Endothelial cell of umbilical vein (primary cell): ENCODE measurements around the gene CSTF2. TPM values are rescaled to one million over a fixed set of nuclear protein-coding genes. Genes with fewer than 3 reads are reported as not detected.

Experiments used
- BruUV-seq: library from RNA; stranded (reverse); fragments of 400-500 nt; replicated peaks from 2 replicates; lab custom pipeline; 2021; lab: Mats Ljungman, UMichigan
- CTCF ChIA-PET: fragments of 300-600, 350-600 bp; sonication (Branson Sonifier 250); formaldehyde crosslinking; loops from one replicate; lab custom pipeline; 2021; ENCODE audit warnings: antibody characterized with exemption, inconsistent platforms; lab: Charles Lee
- POLR2A ChIA-PET: fragments of 300-600, 350-600 bp; sonication (Branson Sonifier 250); formaldehyde crosslinking; loops from one replicate; lab custom pipeline; 2021; ENCODE audit warnings: antibody characterized with exemption, inconsistent platforms; lab: Charles Lee
- DNase-seq: peaks from one replicate; pipeline ENCODE4 v3.0.0-alpha.2; 2011; ENCODE audit warnings: low read depth, low spot score
- FAIRE-seq: peaks from 2 replicates; lab custom pipeline; 2011; peaks lifted over from hg19 to GRCh38; lab: Jason Lieb, UNC
- H2AFZ ChIP-seq: 2 replicates; pipeline ENCODE4 v1.6.0; 2012; ENCODE audit warnings: low read depth, low read length, control low read depth, inconsistent platforms
- H3K27ac ChIP-seq: 2 replicates; pipeline ENCODE4 v1.5.1; 2011; ENCODE audit warnings: low read depth, mild to moderate bottlenecking, control low read depth, low read length, moderate library complexity; ENCODE audit not compliant: insufficient read depth
- H3K27me3 ChIP-seq, 2 experiments: 2 replicates each; pipeline versions ENCODE4 v1.6.0 to v1.6.1; 2011; ENCODE audit warnings: low read length in 2 of 2, mixed read lengths in 1 of 2; ENCODE audit not compliant: control insufficient read depth in 2 of 2, insufficient read depth in 2 of 2
- H3K36me3 ChIP-seq, 2 experiments: 2 replicates in 1 of 2; 3 replicates in 1 of 2; pipeline ENCODE4 v1.5.1; 2011; ENCODE audit warnings: low read length in 2 of 2, mild to moderate bottlenecking in 1 of 2, moderate library complexity in 1 of 2; ENCODE audit not compliant: control insufficient read depth in 2 of 2, insufficient read depth in 2 of 2; ENCODE audit errors: extremely low read depth in 1 of 2
- H3K4me1 ChIP-seq: 3 replicates; pipeline ENCODE4 v1.5.1; 2011; ENCODE audit warnings: mild to moderate bottlenecking, low read length; ENCODE audit not compliant: control insufficient read depth, insufficient read depth; ENCODE audit errors: extremely low read depth
- H3K4me2 ChIP-seq: 2 replicates; pipeline ENCODE4 v1.6.1; 2011; ENCODE audit warnings: low read length, control low read depth, mixed read lengths; ENCODE audit not compliant: insufficient read depth
- H3K4me3 ChIP-seq, 3 experiments: fragments of 200-600 bp in 1 of 3; sonication (generic), shearing (Covaris generic) in 1 of 3; replicated peaks in 1 of 3; 2 replicates each; pipeline ENCODE4 v1.5.1; 2011 to 2016; ENCODE audit warnings: control low read depth in 3 of 3, low read length in 3 of 3, mild to moderate bottlenecking in 2 of 3, inconsistent platforms in 1 of 3, low read depth in 1 of 3, moderate library complexity in 1 of 3; ENCODE audit not compliant: insufficient read depth in 1 of 3
- H3K79me2 ChIP-seq: 2 replicates; pipeline ENCODE4 v1.6.0; 2012; ENCODE audit warnings: low read length, inconsistent platforms; ENCODE audit not compliant: control insufficient read depth, insufficient read depth
- H3K9ac ChIP-seq: replicated peaks from 2 replicates; pipeline ENCODE3; 2011; ENCODE audit warnings: low read length, control low read depth; ENCODE audit not compliant: insufficient read depth; ENCODE audit errors: extremely low read depth
- H3K9me1 ChIP-seq: replicated peaks from 3 replicates; pipeline ENCODE4 v1.6.0; 2011; ENCODE audit warnings: mild to moderate bottlenecking, low read length; ENCODE audit not compliant: control insufficient read depth, insufficient read depth; ENCODE audit errors: extremely low read depth
- H3K9me3 ChIP-seq: replicated peaks from 2 replicates; pipeline ENCODE4 v1.5.1; 2012; ENCODE audit warnings: low read length, inconsistent platforms; ENCODE audit not compliant: control insufficient read depth, insufficient read depth
- H4K20me1 ChIP-seq: replicated peaks from 2 replicates; pipeline ENCODE3; 2011; ENCODE audit warnings: mild to moderate bottlenecking, low read length; ENCODE audit not compliant: control insufficient read depth, insufficient read depth; ENCODE audit errors: extremely low read depth
- CTCF ChIP-seq, 2 donors: IDR thresholded peaks; 1 replicate in 1 of 2; 2 replicates in 1 of 2; pipeline ENCODE4 v1.5.1; 2011; ENCODE audit warnings: low read length in 2 of 2, mild to moderate bottlenecking in 2 of 2, moderate library complexity in 2 of 2, control low read depth in 1 of 2, inconsistent platforms in 1 of 2, low read depth in 1 of 2; ENCODE audit not compliant: insufficient read depth in 1 of 2; ENCODE audit errors: extremely low read depth in 1 of 2
- EZH2 ChIP-seq: IDR thresholded peaks from 2 replicates; pipeline ENCODE4 v1.6.1; 2012; ENCODE audit warnings: borderline replicate concordance, low read depth, mild to moderate bottlenecking, moderate library complexity, low read length, inconsistent platforms; ENCODE audit not compliant: severe bottlenecking
- FOS ChIP-seq: IDR thresholded peaks from 2 replicates; pipeline ENCODE4 v1.6.1; 2011; ENCODE audit warnings: mild to moderate bottlenecking, low read length, moderate library complexity, borderline replicate concordance; ENCODE audit not compliant: insufficient read depth
- GATA2 ChIP-seq: IDR thresholded peaks from 2 replicates; pipeline ENCODE4 v1.7.0; 2011; ENCODE audit warnings: low read depth, mild to moderate bottlenecking, moderate library complexity, mixed read lengths, low read length; ENCODE audit not compliant: insufficient read length, insufficient read depth
- JUN ChIP-seq: IDR thresholded peaks from 2 replicates; pipeline ENCODE4 v1.6.1; 2011; ENCODE audit warnings: borderline replicate concordance, low read depth; ENCODE audit not compliant: insufficient read length, insufficient read depth
- MAX ChIP-seq: IDR thresholded peaks from 2 replicates; pipeline ENCODE4 v1.6.1; 2011; ENCODE audit not compliant: insufficient read depth, insufficient read length
- MYC ChIP-seq: IDR thresholded peaks from one replicate; pipeline ENCODE4 v1.6.1; 2011; ENCODE audit warnings: mild to moderate bottlenecking, low read depth, low read length
- POLR2A ChIP-seq: IDR thresholded peaks from 2 replicates; pipeline ENCODE4 v1.6.1; 2012; ENCODE audit warnings: low read depth, mild to moderate bottlenecking, control low read depth, low read length
- POLR2AphosphoS5 ChIP-seq: IDR thresholded peaks from 2 replicates; pipeline ENCODE4 v1.6.1; 2012; ENCODE audit warnings: low read depth, mild to moderate bottlenecking, control low read depth, low read length, moderate library complexity; ENCODE audit not compliant: insufficient read depth
- dilution Hi-C: fragments of 300-500 bp; cut with MboI; formaldehyde crosslinking; loops from one replicate; pipeline ENCODE4 v1.15.0; 2019; ENCODE audit warnings: low sequenced_read_pairs; ENCODE audit not compliant: extremely low pct_ligation_motif_present
- intact Hi-C: fragments of 100-400 bp; cut with micrococcal nuclease; formaldehyde crosslinking; loops from one replicate; pipeline ENCODE4 v1.10.0; 2022
- polyA plus RNA-seq, 4 experiments: library from polyadenylated mRNA; depleted of rRNA in 3 of 4; stranded (reverse) in 3 of 4; unstranded in 1 of 4; fragments of >200 nt; gene quantifications; 2 replicates each; pipeline versions ENCODE4 v1.2.1 to v1.2.3, GENCODE V29; 2011 to 2012; ENCODE audit warnings: missing spikeins in 1 of 4
- total RNA-seq: library from RNA; stranded (reverse); gene quantifications from 2 replicates; pipeline ENCODE4 v1.2.3, GENCODE V29; 2021

Gene CSTF2
- total and polyA plus RNA-seq, 2 donors (not counting 3 experiments of a cell fraction or from before 2014, with no cell fraction given): 18.5 to 25.2 TPM

- no peak overlapping the region for H3K9ac ChIP-seq
- peak overlapping the region; percentile 7 for H3K27ac ChIP-seq
- no peaks in the 10 kb centered on the region for H3K9me3 ChIP-seq
- POLR2A ChIA-PET: no interaction called here
- no peaks in the 10 kb centered on the region for H3K27me3 ChIP-seq
- H3K9me1 ChIP-seq: no peaks in the 10 kb centered on the region
- H3K4me2 ChIP-seq: peak overlapping the region; percentile 2
- no peak overlapping the region for H3K4me3 ChIP-seq
- no peak overlapping the region for H2AFZ ChIP-seq
- dilution Hi-C loops: no loop called here
- CTCF ChIA-PET: no interaction called here
- no TSS peak for BruUV-seq
- peak; percentile 28 for DNase-seq
- H3K4me1 ChIP-seq: peaks cover 9% of the 10 kb centered on the region
- peak; percentile 8 for TF ChIP-seq JUN
- no peak for TF ChIP-seq MAX
- intact Hi-C loops: no loop called here
- no peaks in the 10 kb centered on the region for H4K20me1 ChIP-seq
- H3K36me3 ChIP-seq: peaks cover 4 to 5% of the 10 kb centered on the region in 2 experiments
- FAIRE-seq: peak; percentile 48
- H3K79me2 ChIP-seq: no peaks in the 10 kb centered on the region
Observed at GRCh38 chrX:100829730-100830129, 9.5 kb downstream of the CSTF2 start.

GRCh38 chrX:100830143-100830542 lies 10.0 kb downstream of the CSTF2 start:
- DNase-seq: no peak
- Histone ChIP-seq H3K9ac (no peak overlapping the region), H3K4me2 (peak overlapping the region; percentile 2), H3K36me3 (peaks cover 4 to 5% of the 10 kb centered on the region in 2 experiments), H3K9me1 (no peaks in the 10 kb centered on the region), H4K20me1 (no peaks in the 10 kb centered on the region), H3K9me3 (no peaks in the 10 kb centered on the region), H3K27me3 (no peaks in the 10 kb centered on the region), H3K27ac (no peak overlapping the region), H3K4me3 (no peak overlapping the region), H3K79me2 (no peaks in the 10 kb centered on the region), H2AFZ (no peak overlapping the region), H3K4me1 (peaks cover 9% of the 10 kb centered on the region)
- FAIRE-seq: no peak
- CTCF ChIA-PET: no interaction called here
- dilution Hi-C loops: no loop called here
- BruUV-seq: no TSS peak
- no peak for TF ChIP-seq FOS
- TF ChIP-seq EZH2: no peak
- no peak for TF ChIP-seq POLR2A
- TF ChIP-seq JUN: no peak
- TF ChIP-seq MYC: no peak
- TF ChIP-seq MAX: no peak
- no peak for TF ChIP-seq POLR2AphosphoS5
- TF ChIP-seq CTCF (IDR thresholded peaks at IDR 0.05; ENCODE audit: extremely low read depth in 1 of 2, insufficient read depth in 1 of 2, low read depth in 1 of 2, low read length in 2 of 2): no peak
- TF ChIP-seq GATA2: no peak
- POLR2A ChIA-PET: no interaction called here
- intact Hi-C loops: no loop called here
